HepG2 (cell line): ENCODE results near the gene COL27A1. TPM values are rescaled to one million over a fixed set of nuclear protein-coding genes. Genes with fewer than 3 reads are reported as not detected.

Source experiments
- FOSL1 ChIP-seq: sonication (generic); formaldehyde crosslinking; IDR thresholded peaks from 2 replicates; pipeline ENCODE4 v1.9.0; 2021; ENCODE audit warnings: missing genetic modification reagents, borderline replicate concordance
- GFI1 ChIP-seq: sonication (generic); formaldehyde crosslinking; IDR thresholded peaks from 2 replicates; pipeline ENCODE4 v1.5.0; 2020; ENCODE audit warnings: missing genetic modification reagents, mild to moderate bottlenecking, borderline replicate concordance
- JUNB ChIP-seq: sonication (generic); formaldehyde crosslinking; IDR thresholded peaks from 2 replicates; pipeline ENCODE4 v1.8.0; 2022; ENCODE audit warnings: missing genetic modification reagents, mild to moderate bottlenecking, borderline replicate concordance
- KLF11 ChIP-seq: IDR thresholded peaks from 2 replicates; pipeline ENCODE4 v1.6.1; 2016; ENCODE audit warnings: missing compliant biosample characterization
- MTERF4 ChIP-seq: sonication (generic); formaldehyde crosslinking; IDR thresholded peaks from 2 replicates; pipeline ENCODE4 v1.8.0; 2023; ENCODE audit warnings: mild to moderate bottlenecking, missing genetic modification reagents
- MTF2 ChIP-seq: sonication (generic); formaldehyde crosslinking; IDR thresholded peaks from 2 replicates; pipeline ENCODE4 v1.5.0; 2020; ENCODE audit warnings: missing genetic modification reagents, borderline replicate concordance
- RELA ChIP-seq: sonication (generic); formaldehyde crosslinking; IDR thresholded peaks from 2 replicates; pipeline ENCODE4 v1.4.0; 2020; ENCODE audit warnings: missing genetic modification reagents
- SIX4 ChIP-seq: sonication (generic); formaldehyde crosslinking; IDR thresholded peaks from 2 replicates; pipeline ENCODE4 v1.4.0; 2020; ENCODE audit warnings: missing genetic modification reagents
- SMAD1 ChIP-seq: sonication (generic); formaldehyde crosslinking; IDR thresholded peaks from 2 replicates; pipeline ENCODE4 v1.4.0; 2020; ENCODE audit warnings: missing genetic modification reagents, low read depth, mild to moderate bottlenecking, borderline replicate concordance
- TARDBP ChIP-seq: sonication (generic); formaldehyde crosslinking; IDR thresholded peaks from 2 replicates; pipeline ENCODE4 v1.8.0; 2022; ENCODE audit warnings: mild to moderate bottlenecking, missing genetic modification reagents
- ZNF33B ChIP-seq: sonication (generic); formaldehyde crosslinking; IDR thresholded peaks from 2 replicates; pipeline ENCODE4 v1.5.1; 2020; ENCODE audit warnings: mild to moderate bottlenecking, missing genetic modification reagents
- ZNF343 ChIP-seq: sonication (generic); formaldehyde crosslinking; IDR thresholded peaks from 2 replicates; pipeline ENCODE4 v1.4.0; 2020; ENCODE audit warnings: mild to moderate bottlenecking, missing genetic modification reagents
- ZNF574 ChIP-seq: sonication (generic); formaldehyde crosslinking; IDR thresholded peaks from 2 replicates; pipeline ENCODE4 v1.4.0; 2020; ENCODE audit warnings: missing genetic modification reagents
- ZNF879 ChIP-seq: sonication (generic); formaldehyde crosslinking; IDR thresholded peaks from 2 replicates; pipeline ENCODE4 v1.8.1; 2023; ENCODE audit warnings: missing genetic modification reagents
- polyA plus RNA-seq, 8 experiments: library from polyadenylated mRNA; depleted of rRNA in 3 of 8; stranded (reverse) in 7 of 8; unstranded in 1 of 8; fragments of >200 nt; fragmentation: Illumina TruSeq in 4 of 8; extraction: Trizol in 4 of 8; gene quantifications; 2 replicates each; pipeline versions ENCODE4 v1.2.1 to v1.2.3, GENCODE V29; 2011 to 2016; ENCODE audit warnings: low read depth in 4 of 8, missing spikeins in 1 of 8, mixed read lengths in 1 of 8; ENCODE audit not compliant: insufficient read depth in 1 of 8
- total RNA-seq, 5 experiments: library from RNA; depleted of rRNA; stranded (reverse); fragments of >200 nt; fragmentation: Illumina TruSeq; extraction: Trizol; gene quantifications; 2 replicates each; pipeline ENCODE4 v1.2.3, GENCODE V29; 2016; ENCODE audit warnings: low read depth in 1 of 5
- TF ChIP-seq, protein P1 (sequence below): sonication (generic); formaldehyde crosslinking; IDR thresholded peaks from 2 replicates; pipeline ENCODE4 v1.4.0; 2020; ENCODE audit warnings: missing genetic modification reagents
- TF ChIP-seq, protein P2 (sequence below): sonication (generic); formaldehyde crosslinking; IDR thresholded peaks from 2 replicates; pipeline ENCODE4 v1.4.0; 2020; ENCODE audit warnings: mild to moderate bottlenecking, missing genetic modification reagents

The COL27A1 gene
- total and polyA plus RNA-seq, 2 of the 13 experiments (the other 11 are each of a cell fraction or from before 2014, with no cell fraction given), result 71.3 to 89.1 TPM

- TF ChIP-seq, protein P1, sequence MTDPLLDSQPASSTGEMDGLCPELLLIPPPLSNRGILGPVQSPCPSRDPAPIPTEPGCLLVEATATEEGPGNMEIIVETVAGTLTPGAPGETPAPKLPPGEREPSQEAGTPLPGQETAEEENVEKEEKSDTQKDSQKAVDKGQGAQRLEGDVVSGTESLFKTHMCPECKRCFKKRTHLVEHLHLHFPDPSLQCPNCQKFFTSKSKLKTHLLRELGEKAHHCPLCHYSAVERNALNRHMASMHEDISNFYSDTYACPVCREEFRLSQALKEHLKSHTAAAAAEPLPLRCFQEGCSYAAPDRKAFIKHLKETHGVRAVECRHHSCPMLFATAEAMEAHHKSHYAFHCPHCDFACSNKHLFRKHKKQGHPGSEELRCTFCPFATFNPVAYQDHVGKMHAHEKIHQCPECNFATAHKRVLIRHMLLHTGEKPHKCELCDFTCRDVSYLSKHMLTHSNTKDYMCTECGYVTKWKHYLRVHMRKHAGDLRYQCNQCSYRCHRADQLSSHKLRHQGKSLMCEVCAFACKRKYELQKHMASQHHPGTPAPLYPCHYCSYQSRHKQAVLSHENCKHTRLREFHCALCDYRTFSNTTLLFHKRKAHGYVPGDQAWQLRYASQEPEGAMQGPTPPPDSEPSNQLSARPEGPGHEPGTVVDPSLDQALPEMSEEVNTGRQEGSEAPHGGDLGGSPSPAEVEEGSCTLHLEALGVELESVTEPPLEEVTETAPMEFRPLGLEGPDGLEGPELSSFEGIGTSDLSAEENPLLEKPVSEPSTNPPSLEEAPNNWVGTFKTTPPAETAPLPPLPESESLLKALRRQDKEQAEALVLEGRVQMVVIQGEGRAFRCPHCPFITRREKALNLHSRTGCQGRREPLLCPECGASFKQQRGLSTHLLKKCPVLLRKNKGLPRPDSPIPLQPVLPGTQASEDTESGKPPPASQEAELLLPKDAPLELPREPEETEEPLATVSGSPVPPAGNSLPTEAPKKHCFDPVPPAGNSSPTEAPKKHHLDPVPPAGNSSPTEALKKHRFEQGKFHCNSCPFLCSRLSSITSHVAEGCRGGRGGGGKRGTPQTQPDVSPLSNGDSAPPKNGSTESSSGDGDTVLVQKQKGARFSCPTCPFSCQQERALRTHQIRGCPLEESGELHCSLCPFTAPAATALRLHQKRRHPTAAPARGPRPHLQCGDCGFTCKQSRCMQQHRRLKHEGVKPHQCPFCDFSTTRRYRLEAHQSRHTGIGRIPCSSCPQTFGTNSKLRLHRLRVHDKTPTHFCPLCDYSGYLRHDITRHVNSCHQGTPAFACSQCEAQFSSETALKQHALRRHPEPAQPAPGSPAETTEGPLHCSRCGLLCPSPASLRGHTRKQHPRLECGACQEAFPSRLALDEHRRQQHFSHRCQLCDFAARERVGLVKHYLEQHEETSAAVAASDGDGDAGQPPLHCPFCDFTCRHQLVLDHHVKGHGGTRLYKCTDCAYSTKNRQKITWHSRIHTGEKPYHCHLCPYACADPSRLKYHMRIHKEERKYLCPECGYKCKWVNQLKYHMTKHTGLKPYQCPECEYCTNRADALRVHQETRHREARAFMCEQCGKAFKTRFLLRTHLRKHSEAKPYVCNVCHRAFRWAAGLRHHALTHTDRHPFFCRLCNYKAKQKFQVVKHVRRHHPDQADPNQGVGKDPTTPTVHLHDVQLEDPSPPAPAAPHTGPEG (CRISPR knock-in tag), result 0 out of 2 replicates have a peak, but pooled peaks have one; percentile 44
- TF ChIP-seq, protein P2, sequence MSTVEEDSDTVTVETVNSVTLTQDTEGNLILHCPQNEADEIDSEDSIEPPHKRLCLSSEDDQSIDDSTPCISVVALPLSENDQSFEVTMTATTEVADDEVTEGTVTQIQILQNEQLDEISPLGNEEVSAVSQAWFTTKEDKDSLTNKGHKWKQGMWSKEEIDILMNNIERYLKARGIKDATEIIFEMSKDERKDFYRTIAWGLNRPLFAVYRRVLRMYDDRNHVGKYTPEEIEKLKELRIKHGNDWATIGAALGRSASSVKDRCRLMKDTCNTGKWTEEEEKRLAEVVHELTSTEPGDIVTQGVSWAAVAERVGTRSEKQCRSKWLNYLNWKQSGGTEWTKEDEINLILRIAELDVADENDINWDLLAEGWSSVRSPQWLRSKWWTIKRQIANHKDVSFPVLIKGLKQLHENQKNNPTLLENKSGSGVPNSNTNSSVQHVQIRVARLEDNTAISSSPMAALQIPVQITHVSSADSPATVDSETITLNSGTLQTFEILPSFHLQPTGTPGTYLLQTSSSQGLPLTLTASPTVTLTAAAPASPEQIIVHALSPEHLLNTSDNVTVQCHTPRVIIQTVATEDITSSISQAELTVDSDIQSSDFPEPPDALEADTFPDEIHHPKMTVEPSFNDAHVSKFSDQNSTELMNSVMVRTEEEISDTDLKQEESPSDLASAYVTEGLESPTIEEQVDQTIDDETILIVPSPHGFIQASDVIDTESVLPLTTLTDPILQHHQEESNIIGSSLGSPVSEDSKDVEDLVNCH (CRISPR knock-in tag), result no peak
- TF ChIP-seq SMAD1 (CRISPR knock-in tag) (no peak), GFI1 (CRISPR knock-in tag) (0 out of 2 replicates have a peak, but pooled peaks have one; percentile 11), RELA (CRISPR knock-in tag) (no peak; the same call in 1 of the 2 replicates), ZNF33B (peak; percentile 53; the same call in 1 of the 2 replicates), ZNF879 (CRISPR knock-in tag) (no peak), JUNB (CRISPR knock-in tag) (no peak), MTERF4 (CRISPR knock-in tag) (peak; percentile 43), TARDBP (CRISPR knock-in tag) (peak; percentile 42; the same call in 1 of the 2 replicates), ZNF343 (CRISPR knock-in tag) (no peak), ZNF574 (CRISPR knock-in tag) (0 out of 2 replicates have a peak, but pooled peaks have one; percentile 34), KLF11 (no peak), MTF2 (CRISPR knock-in tag) (no peak), SIX4 (CRISPR knock-in tag) (peak; percentile 19; the same call in 1 of the 2 replicates), FOSL1 (no peak)
Measured at GRCh38 chr9:114174876-114175771, 19.8 kb downstream of the COL27A1 start (continued).
